MV-4-11 (cell line): ENCODE measurements around the gene SCO1.
A peak's percentile ranks its signal among the peaks of the same experiment; 100 is the strongest.
"Not testable (repeated sequence)": the region's sequence is repeated elsewhere in the genome, so short reads cannot be mapped to it uniquely, and the experiment has no call there.

Experiments used
- DNase-seq: peaks from one replicate; lab custom pipeline; 2025; lab: John Stamatoyannopoulos, UW

SCO1 gene

DNA sequence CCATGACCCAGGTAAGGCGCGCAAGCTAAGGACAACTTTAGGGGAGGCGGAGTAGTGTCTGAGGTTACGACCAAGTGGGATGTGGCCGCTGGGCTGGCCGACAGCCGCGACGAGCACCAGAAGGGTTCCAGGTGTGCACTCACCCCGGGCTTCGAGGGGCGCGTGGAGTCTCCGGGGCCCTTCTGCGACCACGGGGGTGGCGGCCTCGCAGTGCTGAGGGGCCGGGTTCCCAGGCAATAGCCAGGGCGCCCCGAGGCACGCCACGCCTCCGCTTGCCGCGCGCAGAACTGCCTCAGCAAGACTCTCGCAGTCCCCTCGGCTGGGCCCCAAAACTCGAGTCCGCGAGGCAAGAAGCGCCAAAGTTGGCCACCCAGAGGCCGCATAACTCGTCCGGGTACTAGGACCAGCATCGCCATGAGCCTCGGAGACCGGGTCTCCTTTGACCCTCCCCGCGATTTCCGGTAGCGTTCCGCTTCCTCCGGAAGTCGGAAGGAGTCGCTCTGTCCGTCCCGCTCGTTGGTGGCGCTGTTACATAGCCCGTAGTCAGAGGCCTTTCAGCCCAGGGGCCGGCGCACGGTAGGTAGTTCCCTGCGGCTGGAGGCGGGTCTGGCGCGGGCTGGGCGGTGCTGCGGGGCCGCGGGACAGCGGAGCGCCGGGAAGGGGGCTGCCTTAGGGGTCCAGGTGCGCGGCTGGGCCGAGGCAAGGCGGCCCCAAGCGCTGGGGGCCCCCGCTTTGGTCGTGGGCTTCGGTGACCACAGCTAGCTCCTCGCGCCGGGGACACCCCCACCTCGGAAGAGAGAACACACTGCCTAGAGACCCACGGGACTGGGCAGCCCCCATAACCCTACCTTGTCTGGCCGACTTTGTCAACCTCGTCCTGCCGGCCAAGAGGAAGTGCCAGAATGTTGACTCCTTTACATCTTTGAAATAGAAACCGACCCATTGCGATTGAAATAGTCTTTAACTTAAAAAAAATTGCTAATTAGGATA, at the start of gene SCO1, which contains the start of gene ADPRM:
Gene SCO1, minus strand, starts transcription at position 442 of the 990 bp plus-strand sequence. Its CDS starts 26 bp downstream, at position 416.
Gene ADPRM, plus strand, starts transcription at position 503 of the 990 bp plus-strand sequence. CDS start 7,333 bp downstream, outside the sequence.
- peak; percentile 91 for DNase-seq

DNA sequence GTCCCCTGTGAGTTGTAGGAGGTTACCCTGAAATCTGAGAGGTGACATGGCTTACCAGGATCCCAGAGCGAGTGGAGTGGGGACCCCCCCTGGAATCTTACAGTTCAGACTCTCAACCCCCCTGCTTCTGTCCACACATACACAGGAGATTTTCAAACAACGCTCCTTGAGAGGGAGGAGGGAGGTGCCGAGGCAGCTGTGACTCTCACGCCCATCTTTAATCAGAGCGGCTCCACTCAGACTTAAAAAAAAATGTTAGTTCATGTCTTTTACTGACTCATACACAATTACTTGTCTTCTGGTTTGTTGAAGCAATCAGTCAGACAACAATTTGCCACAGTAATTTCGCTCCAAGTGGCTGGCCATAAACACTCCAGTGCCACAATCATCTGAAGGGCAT, 47.9 kb upstream of the SCO1 start:
- no peak for DNase-seq

DNA sequence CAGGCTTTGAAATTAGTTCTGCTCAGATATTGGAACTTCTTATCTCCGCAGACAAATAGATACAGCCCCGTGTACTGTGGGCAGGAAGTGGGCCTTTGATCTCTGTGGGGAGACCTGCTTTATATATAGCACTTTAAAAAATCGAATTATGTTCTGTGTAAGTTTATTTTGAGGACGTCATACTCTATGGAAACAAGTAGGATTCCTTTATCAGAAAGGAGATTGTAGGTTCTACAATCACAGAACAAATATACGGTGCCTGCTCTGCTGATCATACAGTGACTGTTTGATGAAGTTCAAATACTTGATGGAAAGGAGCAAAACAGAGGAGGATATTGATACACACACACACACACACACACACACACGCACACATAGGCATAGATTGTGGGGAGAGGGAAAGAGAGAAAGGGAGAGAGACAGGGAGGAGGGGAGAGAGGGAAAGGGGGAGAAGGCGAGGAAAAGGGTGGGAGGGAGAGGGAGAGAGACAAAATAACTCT, 47.2 kb upstream of the SCO1 start:
- DNase-seq = no peak

DNA sequence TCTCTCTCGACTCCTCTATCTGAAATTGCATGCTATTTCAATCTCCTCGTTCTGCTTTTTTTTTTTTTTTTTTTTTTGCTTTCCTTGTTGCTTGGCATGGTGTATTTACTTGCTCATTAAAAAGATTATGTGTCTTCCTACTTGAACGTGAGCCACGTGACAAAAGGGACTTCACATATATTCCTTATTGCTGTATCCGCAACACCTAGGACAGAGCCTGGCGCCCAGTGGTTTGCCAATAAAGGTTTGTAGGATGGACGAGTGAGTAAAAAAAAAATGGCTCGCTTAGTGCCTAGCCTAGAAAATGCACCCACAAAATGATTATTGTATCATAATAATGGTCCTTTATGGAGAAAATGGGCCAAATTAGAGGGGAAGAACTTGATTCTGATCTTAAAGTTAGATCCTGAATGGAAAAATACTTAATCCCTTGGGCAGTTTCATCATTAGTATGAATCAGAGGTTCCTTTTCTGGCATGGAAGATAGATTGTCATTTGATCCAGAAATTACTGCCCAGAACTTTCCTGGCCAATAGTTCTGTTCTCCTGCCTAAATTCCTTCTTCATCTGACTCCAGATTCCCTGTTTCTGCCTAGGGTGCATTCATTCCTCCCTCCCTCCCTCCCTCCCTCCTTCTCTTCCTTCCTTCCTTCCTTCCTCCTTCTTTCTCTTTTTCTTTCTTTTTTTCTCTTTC, 46.1 kb upstream of the SCO1 start:
- DNase-seq = no peak

DNA sequence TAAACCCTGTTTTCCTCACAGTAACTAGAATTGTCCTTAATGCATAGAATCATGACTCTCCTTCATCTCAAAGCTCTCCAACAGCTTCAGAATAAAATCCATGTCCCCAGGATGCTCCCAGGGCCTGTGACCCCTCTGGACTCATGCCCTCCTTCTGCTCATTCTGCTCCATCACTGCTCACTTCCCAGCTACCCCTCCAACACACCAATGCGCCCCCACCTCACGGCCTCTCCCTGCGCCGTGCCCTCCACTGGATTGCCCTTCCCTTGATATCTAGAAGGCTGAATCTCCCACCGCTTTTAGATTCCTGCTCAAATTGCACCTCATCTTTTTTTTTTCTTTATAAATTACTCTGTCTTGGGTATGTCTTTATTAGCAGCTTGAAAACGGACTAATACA, 45.1 kb upstream of the SCO1 start:
- DNase-seq = no peak

DNA sequence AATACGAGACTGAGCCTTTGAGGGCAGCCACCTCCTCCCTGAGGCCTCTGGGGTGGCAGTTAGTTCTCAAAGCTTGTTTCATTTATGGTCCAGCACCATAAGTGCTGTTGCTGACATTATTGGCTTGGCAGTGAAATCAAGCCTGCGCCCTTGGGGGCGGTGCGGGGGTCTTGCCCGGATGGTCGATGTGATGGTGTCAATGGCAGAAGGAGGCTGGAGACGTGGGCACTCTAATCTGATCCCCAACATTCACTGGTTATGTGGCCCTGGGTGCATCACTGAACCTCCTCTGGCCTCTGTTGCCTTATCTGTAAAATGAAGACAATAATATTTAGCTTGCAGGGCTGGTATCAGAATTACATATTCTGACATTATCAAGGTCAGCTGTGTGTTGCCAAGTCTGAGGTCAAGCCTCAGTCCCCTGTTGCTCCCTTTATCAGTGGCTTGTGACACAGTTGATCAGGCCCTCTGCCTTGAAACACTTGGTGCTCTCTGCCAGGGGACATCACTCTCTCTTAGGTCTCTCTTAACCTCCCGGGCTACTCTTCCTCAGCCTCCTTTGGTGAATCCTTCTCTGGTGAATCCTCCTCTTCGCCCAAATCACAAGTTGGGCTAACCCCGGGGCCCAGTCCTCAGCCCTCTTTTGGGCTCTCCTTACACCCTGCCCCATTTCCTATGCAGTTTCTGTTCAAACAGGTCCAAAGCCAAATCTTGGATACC, 44.2 kb upstream of the SCO1 start:
- DNase-seq = no peak

DNA sequence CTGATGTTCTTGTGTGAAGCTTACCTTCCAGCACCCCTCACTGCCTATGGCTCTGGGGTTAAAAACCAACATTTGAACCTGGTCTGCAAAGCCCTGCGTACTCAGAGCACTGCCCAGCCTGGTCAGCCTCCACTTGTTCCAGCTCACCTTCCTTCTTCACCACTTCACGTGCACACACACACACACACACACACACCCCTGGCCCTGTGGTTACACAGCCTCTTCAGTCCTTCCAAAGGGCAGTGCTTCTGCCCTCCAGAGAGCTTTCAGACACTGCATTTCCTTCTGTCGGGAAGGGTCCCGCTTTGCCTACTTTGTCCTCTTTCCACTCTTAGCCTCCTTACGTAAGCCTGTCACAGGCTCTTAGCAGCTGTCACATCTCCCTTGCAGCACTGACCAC, 42.1 kb upstream of the SCO1 start:
- no peak for DNase-seq

DNA sequence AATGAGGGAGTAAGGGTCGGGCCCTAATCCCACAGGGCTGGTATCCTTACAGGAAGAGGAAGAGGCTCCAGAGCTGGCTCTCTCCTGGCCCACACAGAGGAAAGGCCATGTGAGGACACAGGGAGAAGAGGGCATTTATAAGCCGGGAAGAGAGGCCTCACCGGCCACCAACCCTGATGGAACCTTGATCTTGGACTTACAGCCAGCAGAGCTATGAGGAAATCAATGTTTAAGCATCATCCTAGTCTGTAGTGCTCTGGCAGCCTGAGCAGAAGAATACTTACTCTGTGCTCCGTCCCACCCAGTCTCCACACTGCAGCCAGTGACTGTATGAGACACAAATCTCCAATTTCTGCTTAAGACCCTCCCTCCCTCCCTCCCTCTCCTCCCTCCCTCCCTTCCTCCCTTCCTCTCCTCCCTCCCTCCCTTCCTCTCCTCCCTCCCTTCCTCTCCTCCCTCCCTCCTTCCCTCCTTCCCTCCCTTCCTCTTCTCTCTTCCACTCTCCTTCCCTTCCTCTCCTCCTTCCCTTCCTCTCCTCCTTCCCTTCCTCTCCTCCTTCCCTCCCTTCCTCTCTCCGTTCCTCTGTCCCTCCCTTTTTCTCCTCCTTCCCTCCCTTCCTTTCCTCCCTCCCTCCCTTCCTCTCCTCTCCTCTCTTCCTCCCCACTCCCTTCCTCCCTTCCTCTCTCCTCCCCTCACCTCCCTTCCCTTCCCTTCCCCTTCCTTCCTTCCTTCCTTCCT, 41.4 kb upstream of the SCO1 start:
- no peak for DNase-seq

DNA sequence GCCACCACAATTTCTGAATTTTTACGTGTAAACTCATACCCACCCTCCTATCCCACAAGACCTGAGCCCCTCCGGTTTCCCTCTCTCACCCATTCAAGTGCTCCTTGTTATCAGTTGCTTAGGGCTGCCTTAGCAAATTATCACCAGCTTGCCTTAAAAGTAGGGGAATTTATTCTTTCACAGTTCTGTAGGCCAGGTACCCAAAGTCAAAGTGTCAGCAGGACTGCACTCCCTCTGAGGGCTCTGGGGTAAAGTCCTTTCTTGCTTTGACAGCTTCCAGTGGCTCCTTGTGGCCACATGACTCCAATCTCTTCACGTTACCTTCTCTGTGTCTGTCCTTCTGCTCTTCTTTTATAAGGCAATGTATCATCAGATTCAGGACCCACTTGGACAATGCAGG, 40.4 kb upstream of the SCO1 start:
- no peak for DNase-seq

DNA sequence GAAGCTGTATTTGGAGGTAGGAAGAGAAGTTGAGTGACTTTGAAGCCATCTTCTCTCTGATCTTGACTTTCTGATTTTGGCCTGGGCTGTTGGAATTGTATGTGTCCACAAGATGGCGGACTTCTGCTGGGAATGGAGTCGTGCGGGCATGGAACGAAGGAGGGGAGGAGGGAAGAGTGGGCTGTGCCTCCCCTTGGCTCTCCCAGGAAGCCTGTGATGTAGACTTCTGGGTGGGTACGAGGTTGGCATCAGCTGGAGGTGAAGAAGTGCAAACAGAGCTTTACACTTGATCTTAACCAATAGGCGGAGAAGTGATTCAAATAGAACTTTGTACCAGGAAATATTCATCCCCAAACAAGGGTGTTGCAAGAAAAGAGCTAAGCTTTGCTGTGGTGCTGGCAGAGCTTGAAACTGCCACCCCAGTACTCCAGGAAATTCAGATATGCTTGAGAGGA, 39.9 kb upstream of the SCO1 start:
- peak; percentile 4 for DNase-seq

DNA sequence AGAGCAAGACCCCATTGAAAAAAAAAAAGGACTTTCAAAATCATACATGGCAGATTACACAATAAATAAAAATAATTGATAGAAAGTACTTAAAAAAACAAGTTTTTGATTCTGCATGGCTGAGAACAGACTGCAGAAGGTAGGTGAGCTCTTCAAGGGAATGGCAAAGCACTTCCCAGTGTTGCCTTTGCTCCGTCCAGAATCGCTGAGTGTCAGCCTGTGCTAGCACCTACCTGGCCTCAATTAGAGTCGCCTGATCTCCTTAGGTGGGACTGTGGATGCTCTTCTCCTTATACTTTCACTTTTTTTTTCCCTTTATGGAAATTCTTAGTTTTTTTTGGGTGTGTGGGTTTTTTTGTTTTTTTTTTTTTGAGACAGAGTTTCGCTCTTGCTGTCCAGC, 38.5 kb upstream of the SCO1 start:
- no peak for DNase-seq

DNA sequence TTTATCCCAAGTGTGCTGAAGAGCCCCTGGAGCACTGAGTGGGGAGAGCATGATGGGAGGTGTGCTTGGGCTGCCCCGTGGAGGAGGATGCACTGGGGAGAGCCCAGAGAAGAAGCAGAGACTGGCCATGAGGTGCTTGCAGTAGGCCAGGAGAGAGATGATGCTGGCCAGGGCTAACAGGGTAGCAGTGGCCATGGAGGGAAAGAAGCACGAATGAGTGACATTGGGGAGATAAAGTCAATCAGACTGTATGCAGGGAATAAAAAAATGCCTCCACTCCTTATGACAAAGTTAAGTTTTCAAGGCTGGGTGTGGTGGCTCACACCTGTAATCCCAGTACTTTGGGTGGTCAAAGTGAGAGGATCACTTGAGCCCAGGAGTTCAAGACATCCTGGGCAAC, 37.9 kb upstream of the SCO1 start:
- DNase-seq = no peak

DNA sequence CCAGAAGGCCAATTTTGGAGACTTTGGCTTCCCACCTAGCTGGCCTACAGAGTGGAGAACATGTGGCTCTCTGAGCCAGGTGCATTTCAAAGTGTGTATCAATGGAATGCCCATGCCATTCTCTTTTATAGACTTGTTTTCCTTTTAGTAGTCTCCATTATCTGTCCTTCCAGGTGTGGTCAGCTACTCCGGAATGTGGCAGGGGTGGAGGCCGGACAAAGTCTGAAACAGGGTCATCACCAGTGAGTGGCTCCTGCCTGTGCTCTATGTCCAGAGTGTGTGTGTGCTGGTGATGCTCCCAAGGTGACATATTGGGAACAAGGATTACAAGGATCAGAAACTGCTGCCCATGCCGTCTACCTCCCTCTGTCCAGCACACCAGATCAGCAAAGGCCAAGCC, 36.3 kb upstream of the SCO1 start:
- no peak for DNase-seq

DNA sequence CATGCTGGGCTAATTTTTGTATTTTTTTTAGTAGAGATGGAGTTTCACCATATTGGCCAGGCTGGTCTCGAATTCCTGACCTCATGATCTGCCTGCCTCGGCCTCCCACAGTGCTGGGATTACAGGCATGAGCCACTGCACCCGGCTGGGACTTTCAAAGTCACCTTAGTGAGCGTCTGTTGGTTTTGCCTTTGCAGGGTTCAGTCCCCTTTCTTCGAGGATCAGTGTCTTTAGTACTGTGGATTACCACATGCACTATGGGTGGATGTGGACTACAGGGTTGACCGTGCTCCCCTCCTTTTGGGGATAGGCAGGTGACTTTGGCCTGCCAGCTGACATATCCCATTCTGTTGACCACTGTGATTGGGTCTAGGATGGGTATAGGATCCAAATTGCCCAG, 34.8 kb upstream of the SCO1 start:
- not testable (repeated sequence) for DNase-seq

DNA sequence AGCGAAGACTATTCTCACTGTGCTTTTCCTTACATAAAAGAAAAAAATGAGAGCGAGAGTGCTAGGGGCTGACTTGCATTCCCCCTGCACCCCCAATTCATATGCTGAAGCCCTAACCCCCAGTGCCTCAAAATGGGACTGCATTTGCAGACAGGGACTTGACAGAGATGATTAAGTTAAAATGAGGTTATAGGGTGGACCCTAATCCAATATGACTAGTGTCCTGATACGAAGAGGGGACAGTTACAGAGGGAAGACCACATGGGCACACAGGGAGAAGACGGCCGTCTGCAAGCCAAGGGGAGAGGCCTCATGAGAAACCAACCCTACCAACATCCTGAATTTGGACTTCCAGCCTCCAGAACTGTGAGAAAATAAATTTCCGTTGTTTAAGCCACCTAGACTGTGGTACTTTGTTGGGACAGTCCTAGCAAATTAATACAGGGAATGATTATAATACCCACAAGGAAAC, 34.1 kb upstream of the SCO1 start:
- DNase-seq = no peak

DNA sequence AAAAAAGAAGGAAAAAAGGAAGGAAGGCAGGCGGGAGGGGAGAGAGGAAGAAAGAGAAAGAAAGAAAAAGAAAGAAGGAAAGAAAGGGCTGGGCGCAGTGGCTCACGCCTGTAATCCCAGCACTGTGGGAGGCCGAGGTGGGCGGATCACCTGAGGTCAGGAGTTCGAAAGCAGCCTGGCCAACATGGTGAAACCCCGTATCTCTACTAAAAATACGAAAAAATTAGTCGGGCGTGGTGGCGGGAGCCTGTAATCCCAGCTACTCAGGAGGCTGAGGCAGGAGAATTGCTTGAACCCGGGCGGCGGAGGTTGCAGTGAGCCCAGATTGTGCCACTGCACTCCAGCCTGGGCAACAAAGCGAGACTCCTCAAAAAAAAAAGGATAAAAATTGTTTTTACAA, 32.9 kb upstream of the SCO1 start:
- not testable (repeated sequence) for DNase-seq

DNA sequence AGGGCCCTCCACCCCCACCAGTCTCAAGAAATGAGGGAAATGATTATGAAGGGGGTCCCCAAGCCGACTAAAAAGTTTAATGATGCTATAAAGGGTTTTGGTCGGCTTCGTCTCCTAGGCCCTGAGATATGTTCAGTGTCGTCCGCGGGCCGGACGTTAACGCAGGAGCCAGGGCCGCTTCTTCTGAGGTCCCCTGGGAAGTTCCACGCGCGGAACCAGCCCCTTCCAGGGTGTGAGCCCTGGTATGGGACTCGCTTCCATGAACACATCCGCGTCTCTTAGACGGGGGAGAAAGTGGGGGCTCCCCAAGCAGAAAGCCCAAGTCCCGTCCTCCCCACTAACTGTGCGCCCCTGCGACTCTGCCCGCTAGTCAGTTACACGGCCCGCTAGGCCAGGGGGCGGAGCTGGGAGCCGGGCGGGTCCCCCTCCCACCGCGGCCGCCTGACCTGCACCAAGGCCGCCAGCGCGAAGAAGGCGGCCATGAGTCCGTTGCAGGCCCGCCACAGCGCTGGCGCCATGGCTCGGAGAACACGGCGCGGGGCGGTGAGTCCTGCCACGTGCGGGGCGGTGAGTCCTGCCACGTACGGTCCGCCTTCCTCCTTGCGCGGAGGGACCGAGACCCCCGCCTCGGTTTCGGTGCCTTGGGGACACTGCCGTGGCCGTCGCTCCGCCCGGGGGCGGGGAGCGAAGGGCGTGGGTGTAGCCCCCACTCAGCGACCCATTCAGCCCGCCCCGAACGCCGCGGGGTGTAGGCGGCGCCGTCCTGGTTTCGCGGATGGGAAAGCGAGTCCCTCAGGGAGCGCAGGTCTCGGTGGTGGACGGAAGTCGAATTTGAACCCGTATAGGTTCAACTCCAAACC, 32.2 kb upstream of the SCO1 start, which contains the start of gene TMEM220:
Gene TMEM220, minus strand, starts transcription at position 690 of the 860 bp plus-strand sequence. Its CDS starts 172 bp downstream, at position 518.
- DNase-seq = peak; percentile 3

DNA sequence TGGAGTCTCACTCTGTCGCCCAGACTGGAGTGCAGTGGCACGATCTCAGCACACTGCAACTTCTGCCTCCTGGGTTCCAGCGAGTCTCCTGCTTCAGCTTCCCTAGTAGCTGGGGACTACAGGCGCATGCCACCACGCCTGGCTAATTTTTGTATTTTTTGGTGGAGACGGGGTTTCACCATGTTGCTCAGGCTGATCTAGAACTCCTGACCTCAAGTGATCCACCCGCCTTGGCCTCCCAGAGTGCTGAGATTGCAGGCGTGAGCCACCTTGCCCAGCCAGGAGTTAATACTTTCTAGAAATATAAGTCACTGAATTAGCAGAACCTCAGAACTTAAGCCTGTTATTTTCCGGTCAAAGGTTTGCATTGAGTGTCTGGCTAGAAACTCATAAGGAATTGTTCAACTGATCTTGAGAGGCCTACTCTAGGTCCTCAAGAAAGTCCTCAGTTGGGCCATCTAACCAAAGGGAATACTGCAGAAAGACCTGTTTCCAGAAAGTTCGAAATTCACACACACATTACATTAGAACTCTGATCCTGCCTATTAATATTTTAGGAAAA, 31.1 kb upstream of the SCO1 start:
- no peak for DNase-seq

DNA sequence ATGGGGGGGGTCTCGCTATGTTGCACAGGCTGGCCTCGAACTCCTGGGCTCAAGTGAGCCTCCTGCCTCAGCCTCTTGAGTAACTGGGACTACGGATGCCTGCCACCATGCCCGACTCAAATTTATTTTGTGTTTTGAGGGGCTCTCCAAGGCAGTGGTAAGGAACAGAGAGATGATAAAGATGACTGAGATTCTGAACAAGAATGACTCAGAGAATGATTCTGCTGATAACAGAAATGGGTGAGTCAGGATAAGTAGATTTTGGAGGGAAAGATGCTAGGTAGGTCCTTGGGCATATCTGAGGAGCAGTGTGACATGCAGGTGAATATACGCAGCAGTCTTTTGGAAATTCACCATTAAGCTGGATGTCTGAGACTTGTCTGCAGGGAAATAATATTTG, 29.9 kb upstream of the SCO1 start:
- no peak for DNase-seq

DNA sequence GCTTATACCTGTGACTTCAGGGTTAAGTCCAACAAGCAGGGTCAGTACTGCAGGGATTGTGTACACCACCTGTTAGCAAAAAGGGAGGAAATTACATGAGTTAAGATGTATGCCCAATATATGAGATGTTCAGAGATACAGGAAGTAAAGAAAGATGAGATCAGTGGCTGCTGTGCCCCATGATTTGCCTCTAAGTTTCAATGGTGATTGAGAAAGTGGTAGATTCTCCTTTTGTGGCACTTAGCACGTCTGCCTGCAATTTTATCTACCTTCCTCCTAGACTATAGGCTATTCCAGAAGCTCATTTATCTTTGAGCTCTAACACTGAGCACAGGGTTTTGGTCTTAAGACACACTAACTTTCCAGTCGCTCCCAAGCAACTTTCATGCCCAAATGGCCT, 28.9 kb upstream of the SCO1 start:
- no peak for DNase-seq
